ENCODE measurements around the gene LLGL1. TPM values are rescaled to one million over a fixed set of nuclear protein-coding genes. Genes with fewer than 3 reads are reported as not detected.

LLGL1 gene
- polyA plus RNA-seq, 3 donors: 0.52 to 10.8 (median 0.76) TPM

- Mint-ChIP-seq H3K9me3 (no peaks in the 10 kb centered on the region), H3K27me3 (ENCODE audit: low read depth in 3 of 3) (peaks cover 0 to 1% (median 0%) of the 10 kb centered on the region in 3 donors), H3K4me1 (no peaks in the 10 kb centered on the region), H3K36me3 (peaks cover 77 to 99% of the 10 kb centered on the region in 2 donors), H3K4me3 (no peak overlapping the region), H3K27ac (no peak overlapping the region)
- H3K4me1 ChIP-seq (ENCODE audit: control insufficient read depth in 1 of 2, insufficient read depth in 2 of 2, low read length in 2 of 2): no peaks in the 10 kb centered on the region
- H3K4me2 ChIP-seq (replicated peaks; ENCODE audit: extremely low read depth, low read length, poor library complexity, severe bottlenecking): no peak overlapping the region
- peaks cover 86 to 99% of the 10 kb centered on the region in 2 donors for H3K36me3 ChIP-seq (replicated peaks in 1 of 2; ENCODE audit: control insufficient read depth in 1 of 2, insufficient read depth in 2 of 2, low read length in 2 of 2)
- H3K79me2 ChIP-seq (ENCODE audit: insufficient read depth, low read length): no peaks in the 10 kb centered on the region
- H3K4me3 ChIP-seq (replicated peaks in 1 of 3; ENCODE audit: low read depth in 2 of 3, low read length in 3 of 3): no peak overlapping the region
- intact Hi-C loops (cut with micrococcal nuclease): no loop called here
- H3K9me3 ChIP-seq (replicated peaks in 1 of 2; ENCODE audit: control insufficient read depth in 1 of 2, insufficient read depth in 1 of 2, low read length in 2 of 2): no peaks in the 10 kb centered on the region
- no peak for DNase-seq
- H3K9ac ChIP-seq (ENCODE audit: insufficient read depth, low read length, poor library complexity, severe bottlenecking): no peak overlapping the region
- H2AFZ ChIP-seq (ENCODE audit: insufficient read depth, low read depth, low read length, poor library complexity, severe bottlenecking): no peak overlapping the region
- no peaks in the 10 kb centered on the region for H3K27me3 ChIP-seq (ENCODE audit: control insufficient read depth in 2 of 2, insufficient read depth in 2 of 2, low read length in 2 of 2)
- 100% methylated on average over 4 of the region's 4 CpGs for WGBS (ENCODE audit: insufficient coverage)
- H4K20me1 ChIP-seq (ENCODE audit: insufficient read depth, low read length): peaks cover 7% of the 10 kb centered on the region
- no peak for TF ChIP-seq CTCF (IDR thresholded peaks at IDR 0.05)
- no peak overlapping the region for H3K27ac ChIP-seq (ENCODE audit: low read depth in 1 of 2, low read length in 2 of 2)
Measured at GRCh38 chr17:18280249-18280648, 54.8 kb downstream of the LLGL1 start.

GRCh38 chr17:18280766-18281371, 55.4 kb downstream of the LLGL1 start:
- no peaks in the 10 kb centered on the region for H3K9me3 Mint-ChIP-seq
- 100% methylated on average over 1 of the region's 5 CpGs for WGBS (ENCODE audit: insufficient coverage)
- no peak overlapping the region for H3K4me3 Mint-ChIP-seq
- Histone ChIP-seq H3K27ac (ENCODE audit: low read depth in 1 of 2, low read length in 2 of 2) (no peak overlapping the region), H3K9ac (ENCODE audit: insufficient read depth, low read length, poor library complexity, severe bottlenecking) (no peak overlapping the region), H2AFZ (ENCODE audit: insufficient read depth, low read depth, low read length, poor library complexity, severe bottlenecking) (no peak overlapping the region), H3K4me1 (ENCODE audit: control insufficient read depth in 1 of 2, insufficient read depth in 2 of 2, low read length in 2 of 2) (no peaks in the 10 kb centered on the region), H3K4me3 (replicated peaks in 1 of 3; ENCODE audit: low read depth in 2 of 3, low read length in 3 of 3) (no peak overlapping the region), H3K79me2 (ENCODE audit: insufficient read depth, low read length) (no peaks in the 10 kb centered on the region), H3K27me3 (ENCODE audit: control insufficient read depth in 2 of 2, insufficient read depth in 2 of 2, low read length in 2 of 2) (no peaks in the 10 kb centered on the region), H4K20me1 (ENCODE audit: insufficient read depth, low read length) (peaks cover 7% of the 10 kb centered on the region), H3K4me2 (replicated peaks; ENCODE audit: extremely low read depth, low read length, poor library complexity, severe bottlenecking) (no peak overlapping the region), H3K36me3 (replicated peaks in 1 of 2; ENCODE audit: control insufficient read depth in 1 of 2, insufficient read depth in 2 of 2, low read length in 2 of 2) (peaks cover 90 to 99% of the 10 kb centered on the region in 2 donors), H3K9me3 (replicated peaks in 1 of 2; ENCODE audit: control insufficient read depth in 1 of 2, insufficient read depth in 1 of 2, low read length in 2 of 2) (no peaks in the 10 kb centered on the region)
- no peak overlapping the region for H3K27ac Mint-ChIP-seq
- H3K27me3 Mint-ChIP-seq (ENCODE audit: low read depth in 3 of 3): peaks cover 0 to 1% (median 0%) of the 10 kb centered on the region in 3 donors
- intact Hi-C loops (cut with micrococcal nuclease): no loop called here
- TF ChIP-seq CTCF (IDR thresholded peaks at IDR 0.05): no peak
- H3K4me1 Mint-ChIP-seq: no peaks in the 10 kb centered on the region
- H3K36me3 Mint-ChIP-seq: peaks cover 81 to 99% of the 10 kb centered on the region in 2 donors
- no peak for DNase-seq
